Measurements from ENCODE around the gene SMIM20.

Gene SMIM20

GRCh38 chr4:25928379-25929297 lies 14.6 kb downstream of the SMIM20 start:
- no peak for DNase-seq

- no peak for DNase-seq
These were observed 15.3 kb downstream of the SMIM20 start for GRCh38 chr4:25929298-25929686.

- no peak for DNase-seq
These were observed 16.8 kb downstream of the SMIM20 start for GRCh38 chr4:25930731-25931354.

- no peak for DNase-seq
These were observed 22.7 kb downstream of the SMIM20 start for GRCh38 chr4:25936696-25937095.

- no peak for DNase-seq
These were observed 23.8 kb downstream of the SMIM20 start for GRCh38 chr4:25937801-25938200.

- no peak for DNase-seq
These were observed 24.3 kb downstream of the SMIM20 start for GRCh38 chr4:25938366-25938765.

GRCh38 chr4:25938787-25939186 lies 24.8 kb downstream of the SMIM20 start:
- peak; percentile 41 for DNase-seq

- no peak for DNase-seq
These were observed 25.3 kb downstream of the SMIM20 start for GRCh38 chr4:25939330-25939729.

- no peak for DNase-seq
These were observed 27.6 kb downstream of the SMIM20 start for GRCh38 chr4:25941457-25942221.

GRCh38 chr4:25943312-25943711 lies 29.3 kb downstream of the SMIM20 start:
- no peak for DNase-seq

- DNase-seq = no peak
These were observed 29.8 kb downstream of the SMIM20 start for GRCh38 chr4:25943805-25944204.

- DNase-seq = no peak
These were observed 34.0 kb downstream of the SMIM20 start for GRCh38 chr4:25948051-25948450.

GRCh38 chr4:25949173-25949748 lies 35.2 kb downstream of the SMIM20 start:
- DNase-seq = no peak

- DNase-seq = no peak
These were observed 36.0 kb downstream of the SMIM20 start for GRCh38 chr4:25949994-25950393.

- no peak for DNase-seq
These were observed 36.7 kb downstream of the SMIM20 start for GRCh38 chr4:25950461-25951389.

GRCh38 chr4:25951390-25951952 lies 37.5 kb downstream of the SMIM20 start:
- DNase-seq = no peak

GRCh38 chr4:25953740-25954139 lies 39.7 kb downstream of the SMIM20 start:
- DNase-seq = no peak

- no peak for DNase-seq
These were observed 40.4 kb downstream of the SMIM20 start for GRCh38 chr4:25954293-25954904.

GRCh38 chr4:25955705-25956104 lies 41.7 kb downstream of the SMIM20 start:
- DNase-seq = no peak

- no peak for DNase-seq
These were observed 42.2 kb downstream of the SMIM20 start for GRCh38 chr4:25956260-25956659.

GRCh38 chr4:25958110-25958509 lies 44.1 kb downstream of the SMIM20 start:
- DNase-seq = no peak
